ENCODE measurements around the gene ZNF513.

GRCh38 chr2:27336173-27336572, 44.4 kb downstream of the ZNF513 start:
- TF ChIP-seq CTCF (IDR thresholded peaks at IDR 0.05): no peak
- TF ChIP-seq EZH2 (IDR thresholded peaks at IDR 0.05; ENCODE audit: borderline replicate concordance, insufficient read depth, low read depth, low read length, poor library complexity, severe bottlenecking): no peak
